Fibroblast of peridontal ligament (primary cell): ENCODE results near the gene CCL26.
"Not testable (repeated sequence)": the region's sequence is repeated elsewhere in the genome, so short reads cannot be mapped to it uniquely, and the experiment has no call there.

Experiments
- DNase-seq: peaks from one replicate; pipeline ENCODE4 v3.0.0-alpha.2; 2010; ENCODE audit errors: extremely low read depth

Gene CCL26

GRCh38 chr7:75792567-75792966, 20.6 kb upstream of the CCL26 start:
- DNase-seq, result not testable (repeated sequence)

DNA sequence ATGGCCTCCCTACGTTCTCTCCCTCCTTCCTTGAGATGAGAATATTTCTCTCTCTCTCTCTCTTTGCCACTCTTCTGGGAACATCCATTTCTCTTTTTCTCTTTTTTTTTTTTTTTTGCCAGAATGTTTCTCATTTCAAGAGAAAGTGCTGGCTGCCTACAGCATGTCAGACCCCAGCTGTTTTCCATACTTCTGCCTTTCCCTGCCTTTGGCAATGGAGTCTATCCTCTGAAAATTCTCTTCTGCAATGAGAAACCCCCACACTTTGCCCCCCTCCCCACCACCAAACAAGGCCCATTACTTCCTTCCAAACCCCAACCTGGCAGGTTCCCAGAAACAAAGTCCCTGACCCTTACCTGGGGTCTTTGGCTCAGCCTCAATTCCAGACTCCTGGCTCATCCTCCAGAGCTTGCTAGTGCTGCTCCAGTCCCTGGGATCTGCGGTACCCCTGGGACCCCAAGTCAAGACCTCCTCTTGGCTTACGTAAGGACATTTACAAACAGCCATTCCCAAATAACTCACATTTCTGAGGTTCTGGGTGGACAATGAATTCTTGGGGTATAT, 17.4 kb upstream of the CCL26 start:
- no peak for DNase-seq

- not testable (repeated sequence) for DNase-seq
Observed at GRCh38 chr7:75788154-75788847, 16.3 kb upstream of the CCL26 start.

DNA sequence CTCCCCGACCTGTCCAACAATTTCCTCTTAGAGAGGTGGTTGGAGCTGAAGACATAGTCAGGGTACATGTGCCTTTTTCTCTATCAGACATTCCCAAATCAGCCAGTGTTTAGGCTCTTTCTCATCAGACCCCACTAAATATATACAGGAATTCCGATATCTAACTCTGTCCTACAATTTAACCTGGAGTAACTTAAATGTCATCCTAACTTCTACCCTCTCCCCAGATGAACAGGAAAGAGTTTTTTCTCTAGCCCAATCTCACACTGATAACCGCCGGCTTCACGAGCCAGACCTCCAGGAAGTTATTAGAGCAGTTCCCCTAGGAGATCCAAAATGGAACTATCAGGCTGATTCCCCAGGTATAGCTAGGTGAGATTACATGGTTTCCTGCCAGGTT, 11.0 kb upstream of the CCL26 start:
- DNase-seq, result not testable (repeated sequence)

DNA sequence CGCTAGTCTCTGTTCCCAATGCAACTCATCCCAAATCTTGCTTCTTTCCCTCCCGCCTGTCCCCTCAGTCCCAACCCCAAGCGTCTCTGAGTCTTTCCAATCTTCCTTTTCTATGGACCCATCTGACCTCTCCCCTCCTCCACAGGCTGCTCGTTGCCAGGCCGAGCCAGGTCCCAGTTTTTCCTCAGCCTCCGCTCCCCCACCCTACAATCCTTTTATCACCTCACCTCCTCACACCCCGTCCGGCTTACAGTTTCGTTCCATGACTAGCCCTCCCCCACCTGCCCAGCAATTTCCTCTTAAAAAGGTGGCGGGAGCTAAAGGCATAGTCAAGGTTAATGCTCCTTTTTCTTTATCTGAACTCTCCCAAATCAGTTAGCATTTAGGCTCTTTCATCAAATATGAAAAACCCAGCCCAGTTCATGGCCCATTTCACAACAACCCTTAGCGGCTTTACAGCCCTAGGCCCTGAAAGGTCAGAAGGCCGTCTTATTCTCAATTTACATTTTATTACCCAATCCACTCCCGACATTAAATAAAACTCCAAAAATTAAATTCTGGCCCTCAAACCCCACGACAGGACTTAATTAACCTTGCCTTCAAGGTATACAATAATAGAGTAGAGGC, 8.7 kb upstream of the CCL26 start:
- DNase-seq, result not testable (repeated sequence)

DNA sequence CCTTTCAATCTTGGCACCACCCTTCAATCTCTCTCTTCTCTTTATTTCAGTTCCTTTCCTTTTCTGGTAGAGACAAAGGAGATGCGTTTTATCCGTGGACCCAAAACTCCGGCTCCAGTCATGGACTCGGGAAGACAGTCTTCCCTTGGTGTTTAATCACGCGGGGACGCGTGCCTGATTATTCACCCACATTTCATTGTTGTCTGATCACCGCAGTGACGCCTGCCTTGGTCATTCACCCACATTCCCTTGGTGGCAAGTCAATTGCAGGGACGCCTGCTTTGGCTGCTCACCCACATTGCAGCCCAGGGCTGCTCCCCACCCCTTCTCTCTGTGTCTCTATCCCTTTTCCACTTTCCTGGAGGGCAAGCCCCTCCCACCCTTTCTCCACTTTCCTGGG, 7.5 kb upstream of the CCL26 start:
- DNase-seq, result not testable (repeated sequence)

- not testable (repeated sequence) for DNase-seq
Observed at GRCh38 chr7:75779035-75779434, 7.0 kb upstream of the CCL26 start.

DNA sequence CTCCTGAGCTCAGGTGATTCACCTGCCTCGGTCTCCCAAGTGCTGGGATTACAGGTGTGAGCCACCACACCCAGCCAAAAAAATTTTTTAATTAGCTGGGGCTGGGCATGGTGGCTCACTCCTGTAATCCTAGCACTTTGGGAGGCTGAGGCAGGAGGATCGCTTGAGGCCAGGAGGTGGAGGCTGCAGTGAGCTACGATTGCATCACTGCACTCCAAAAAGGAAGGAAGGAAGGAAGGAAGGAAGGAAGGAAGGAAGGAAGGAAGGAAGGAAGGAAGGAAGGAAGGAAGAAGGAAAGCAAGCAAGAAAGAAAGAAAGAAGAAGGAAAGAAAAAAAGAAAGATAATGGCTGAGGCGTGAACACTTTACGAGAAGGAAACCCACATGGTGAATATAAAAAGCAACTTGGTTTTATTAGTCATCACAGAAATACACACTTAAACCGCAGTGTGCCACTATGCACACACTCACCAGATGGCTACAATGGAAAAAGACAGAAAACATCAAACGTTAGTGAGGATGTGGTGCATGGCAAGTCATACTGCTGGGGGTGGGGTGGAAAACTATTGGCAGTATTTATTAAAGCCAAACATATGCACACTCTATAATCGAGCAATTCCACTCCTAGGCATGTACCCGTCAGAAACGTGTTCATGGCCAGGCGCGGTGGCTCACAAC, 4.4 kb upstream of the CCL26 start:
- DNase-seq, result peak; percentile 92

GRCh38 chr7:75773958-75774357, 1.9 kb upstream of the CCL26 start:
- DNase-seq, result not testable (repeated sequence)

DNA sequence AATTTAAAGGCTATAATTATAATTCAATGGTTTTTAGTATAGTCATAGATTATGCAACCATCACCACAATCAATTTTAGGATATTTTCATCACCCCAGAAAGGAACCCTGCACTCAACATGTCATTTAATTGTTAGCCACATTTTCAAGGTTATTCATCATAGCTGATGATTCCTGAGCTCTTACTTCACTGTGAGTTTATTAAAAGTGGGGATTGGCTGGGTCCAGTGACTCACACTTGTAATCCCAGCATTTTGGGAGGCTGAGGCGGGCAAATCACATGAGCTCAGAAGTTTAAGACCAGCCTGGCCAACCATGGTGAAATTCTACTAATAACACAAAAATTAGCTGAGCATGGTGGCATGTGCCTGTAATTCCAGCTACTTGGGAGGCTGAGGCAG, 787 bp downstream of the CCL26 start:
- peak; percentile 89 for DNase-seq

- peak; percentile 91 for DNase-seq
Observed at GRCh38 chr7:75762350-75762917, 9.6 kb downstream of the CCL26 start.

DNA sequence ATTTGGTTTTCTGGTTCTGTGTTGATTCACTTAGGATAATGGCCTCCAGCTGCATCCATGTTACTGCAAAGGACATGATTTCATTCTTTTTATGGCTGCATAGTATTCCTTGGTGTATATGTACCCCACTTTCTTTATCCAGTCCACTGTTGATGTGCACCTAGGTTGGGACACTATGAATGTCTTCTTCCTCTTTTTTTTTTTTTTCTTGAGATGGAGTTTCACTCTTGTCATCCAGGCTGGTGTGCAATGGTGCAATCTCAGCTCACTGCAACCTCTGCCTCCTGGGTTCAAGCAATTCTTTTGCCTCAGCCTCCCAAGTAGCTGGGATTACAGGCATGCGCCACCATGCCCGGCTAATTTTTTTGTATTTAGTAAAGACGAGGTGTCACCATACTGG, 10.2 kb downstream of the CCL26 start:
- not testable (repeated sequence) for DNase-seq

GRCh38 chr7:75758491-75758890, 13.5 kb downstream of the CCL26 start:
- peak; percentile 83 for DNase-seq

GRCh38 chr7:75757860-75758259, 14.2 kb downstream of the CCL26 start:
- DNase-seq, result no peak

DNA sequence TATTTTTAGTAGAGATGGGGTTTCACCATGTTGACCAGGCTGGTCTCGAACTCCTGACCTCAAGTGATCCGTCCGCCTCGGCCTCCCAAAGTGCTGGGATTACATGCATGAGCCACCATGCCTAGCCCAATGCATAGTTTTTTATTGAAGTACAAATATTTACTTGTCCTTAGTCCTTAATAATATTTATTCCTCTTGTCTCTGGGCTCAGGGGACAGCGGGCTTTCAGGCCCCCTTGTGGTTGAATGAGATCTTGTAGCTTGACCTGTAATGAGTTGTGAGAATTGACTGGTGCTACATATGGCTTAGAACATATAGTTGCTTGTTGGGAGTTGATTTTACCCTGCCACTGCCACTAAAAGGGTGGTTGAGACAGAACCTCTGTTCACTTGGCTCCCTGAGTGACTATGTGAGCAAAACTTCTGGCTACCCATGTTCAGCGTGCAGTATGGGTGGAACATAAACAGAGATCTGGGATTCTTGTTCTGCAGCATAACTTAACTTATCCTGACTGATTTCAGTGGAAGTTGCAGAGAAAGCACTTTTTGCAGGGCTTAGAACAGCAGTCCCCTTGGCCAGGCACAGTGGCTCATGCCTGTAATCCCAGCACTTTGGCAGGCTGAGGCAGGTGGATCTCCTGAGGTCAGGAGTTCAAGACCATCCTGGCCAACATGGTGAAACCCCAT, 14.9 kb downstream of the CCL26 start:
- DNase-seq, result peak; percentile 46

DNA sequence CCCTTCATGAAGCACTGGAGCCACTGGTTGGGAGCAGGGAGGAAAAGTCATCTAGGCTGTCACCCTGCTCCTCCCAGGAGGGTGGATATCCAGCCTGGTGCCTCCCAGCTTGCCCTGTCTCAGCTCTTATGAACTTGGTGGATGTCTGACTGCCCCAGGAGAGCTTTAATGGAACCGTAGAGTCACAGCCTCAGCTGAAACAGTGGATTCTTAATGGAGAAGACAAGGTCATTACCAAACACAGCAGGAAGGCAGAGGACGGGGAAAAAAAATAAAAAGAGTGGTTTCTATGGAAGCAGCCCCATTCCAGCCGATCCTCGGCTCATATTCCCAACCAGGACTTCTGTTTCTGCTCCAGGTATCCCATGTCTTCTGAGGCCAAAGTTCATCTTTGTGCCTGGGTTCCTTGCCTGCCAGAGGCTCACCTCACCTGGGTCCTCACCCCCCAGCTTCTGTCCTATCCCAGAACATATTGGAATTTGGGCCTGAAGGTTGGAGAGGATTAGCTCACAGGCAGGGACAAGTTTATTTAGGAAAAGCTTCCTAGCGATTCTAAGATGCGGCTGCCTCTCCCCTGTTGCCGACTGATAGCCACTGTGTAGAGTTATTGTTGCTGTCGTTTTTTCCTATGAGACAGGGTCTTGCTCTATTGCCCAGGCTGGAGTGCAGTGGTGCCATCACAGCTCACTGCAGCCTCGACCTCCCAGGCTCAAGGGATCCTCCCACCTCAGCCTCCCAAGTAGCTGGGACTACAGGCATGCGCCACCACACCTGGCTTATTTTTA, 15.6 kb downstream of the CCL26 start:
- DNase-seq, result no peak

GRCh38 chr7:75743455-75743859, 28.6 kb downstream of the CCL26 start:
- DNase-seq, result peak; percentile 37

- no peak for DNase-seq
Observed at GRCh38 chr7:75740846-75741497, 31.0 kb downstream of the CCL26 start.

DNA sequence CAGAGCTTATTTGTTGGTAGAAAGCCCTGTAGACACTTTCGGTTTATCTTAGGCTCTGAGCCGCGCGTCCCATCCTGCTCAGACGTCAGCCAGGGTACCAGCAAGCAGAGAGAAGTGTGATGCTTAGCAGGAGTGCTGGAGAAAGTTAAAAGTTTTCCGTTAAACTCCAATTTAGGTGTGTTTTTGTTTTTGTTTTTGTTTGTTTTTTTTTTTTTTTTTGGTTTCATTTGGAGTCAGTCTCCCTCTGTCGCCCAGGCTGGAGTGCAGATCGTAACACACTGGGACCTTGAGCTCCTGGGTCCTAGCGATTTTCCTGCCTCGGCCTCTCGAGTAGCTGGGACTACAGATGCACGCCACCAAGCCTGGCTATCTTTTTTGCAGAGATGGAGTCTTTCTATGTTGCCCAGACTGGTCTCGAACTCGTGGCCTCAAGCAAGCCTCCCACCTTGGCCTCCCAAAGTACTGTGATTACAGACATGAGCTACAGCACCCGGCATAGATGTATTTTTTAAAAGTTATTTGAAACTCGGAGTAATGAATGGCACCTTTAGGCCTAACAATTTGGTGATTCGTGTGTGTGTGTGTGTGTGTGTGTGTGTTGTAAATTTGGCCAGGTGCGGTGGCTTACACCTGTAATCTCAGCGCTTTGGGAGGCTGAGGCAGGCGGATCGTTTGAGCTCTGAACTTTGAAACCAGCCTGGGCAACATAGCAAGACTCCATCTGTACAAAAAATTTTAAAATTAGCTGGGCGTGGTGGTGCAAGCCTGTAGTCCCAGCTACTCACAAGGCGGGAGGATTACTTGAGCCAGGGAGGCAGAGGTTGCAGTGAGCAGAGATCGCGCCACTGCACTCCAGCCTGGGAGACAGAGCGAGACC, 32.0 kb downstream of the CCL26 start:
- peak; percentile 56 for DNase-seq
